Trophoblast cell (in vitro differentiated cells and primary cell): Measurements from ENCODE around the gene LRCH1.

ENCODE experiments used
- DNase-seq, 2 donors: peaks; one replicate each; pipeline ENCODE4 v3.0.0-alpha.2; 2016
- H2AFZ ChIP-seq: 2 replicates; pipeline ENCODE4 v1.6.1; 2013; ENCODE audit warnings: low read length, moderate library complexity, mild to moderate bottlenecking; ENCODE audit not compliant: insufficient read depth, poor library complexity
- H2AK5ac ChIP-seq: 2 replicates; pipeline ENCODE4 v1.6.1; 2013; ENCODE audit warnings: mild to moderate bottlenecking, low read length
- H2BK120ac ChIP-seq: 2 replicates; pipeline ENCODE4 v1.6.1; 2013; ENCODE audit warnings: low read length, mild to moderate bottlenecking, moderate library complexity; ENCODE audit not compliant: insufficient read depth, poor library complexity
- H2BK12ac ChIP-seq: 2 replicates; pipeline ENCODE4 v1.6.1; 2013; ENCODE audit warnings: mild to moderate bottlenecking, low read length, moderate library complexity
- H2BK5ac ChIP-seq: 2 replicates; pipeline ENCODE4 v1.6.1; 2013; ENCODE audit warnings: low read length, low read depth, moderate library complexity, mild to moderate bottlenecking; ENCODE audit not compliant: poor library complexity
- H3K14ac ChIP-seq: 2 replicates; pipeline ENCODE4 v1.6.1; 2013; ENCODE audit warnings: mild to moderate bottlenecking, low read length
- H3K18ac ChIP-seq: 2 replicates; pipeline ENCODE4 v1.6.1; 2013; ENCODE audit warnings: mild to moderate bottlenecking, low read length
- H3K23ac ChIP-seq: 2 replicates; pipeline ENCODE4 v1.6.1; 2013; ENCODE audit warnings: low read length
- H3K27ac ChIP-seq: 2 replicates; pipeline ENCODE4 v1.5.1; 2013; ENCODE audit warnings: low read depth, mild to moderate bottlenecking, inconsistent platforms, low read length, moderate library complexity
- H3K27me3 ChIP-seq: 2 replicates; pipeline ENCODE4 v1.6.1; 2013; ENCODE audit warnings: inconsistent platforms, mild to moderate bottlenecking, low read length, moderate library complexity; ENCODE audit not compliant: insufficient read depth
- H3K36me3 ChIP-seq, 2 experiments: 1 replicate in 1 of 2; 2 replicates in 1 of 2; pipeline ENCODE4 v1.6.1; 2013; ENCODE audit warnings: low read length in 2 of 2, mild to moderate bottlenecking in 2 of 2, moderate library complexity in 1 of 2; ENCODE audit not compliant: insufficient read depth in 2 of 2, control insufficient read depth in 1 of 2
- H3K4ac ChIP-seq: 2 replicates; pipeline ENCODE4 v1.6.1; 2013; ENCODE audit warnings: low read depth, mild to moderate bottlenecking, low read length, moderate library complexity
- H3K4me1 ChIP-seq, 2 experiments: 1 replicate in 1 of 2; 2 replicates in 1 of 2; pipeline ENCODE4 v1.6.1; 2013; ENCODE audit warnings: low read length in 2 of 2, mild to moderate bottlenecking in 2 of 2, moderate library complexity in 1 of 2; ENCODE audit not compliant: insufficient read depth in 2 of 2, control insufficient read depth in 1 of 2
- H3K4me2 ChIP-seq: 2 replicates; pipeline ENCODE4 v1.6.1; 2013; ENCODE audit warnings: inconsistent platforms, mild to moderate bottlenecking, low read length, moderate library complexity
- H3K4me3 ChIP-seq: 2 replicates; pipeline ENCODE4 v1.5.1; 2013; ENCODE audit warnings: mild to moderate bottlenecking, low read depth, low read length, inconsistent platforms
- H3K79me1 ChIP-seq: one replicate; pipeline ENCODE4 v1.6.1; 2013; ENCODE audit warnings: low read length
- H3K79me2 ChIP-seq: 2 replicates; pipeline ENCODE4 v1.6.1; 2013; ENCODE audit warnings: low read length, mild to moderate bottlenecking; ENCODE audit not compliant: control insufficient read depth, insufficient read depth, poor library complexity
- H3K9ac ChIP-seq: 2 replicates; pipeline ENCODE4 v1.6.1; 2013; ENCODE audit warnings: mild to moderate bottlenecking, low read length
- H3K9me3 ChIP-seq: 2 replicates; pipeline ENCODE4 v1.6.1; 2013; ENCODE audit warnings: low read depth, mild to moderate bottlenecking, control low read depth, inconsistent platforms, low read length; ENCODE audit not compliant: insufficient read depth
- H4K12ac ChIP-seq: 2 replicates; pipeline ENCODE4 v1.6.1; 2013; ENCODE audit warnings: low read depth, mild to moderate bottlenecking, low read length, moderate library complexity
- H4K8ac ChIP-seq: 2 replicates; pipeline ENCODE4 v1.6.1; 2013; ENCODE audit warnings: low read depth, mild to moderate bottlenecking, low read length, moderate library complexity
- H4K91ac ChIP-seq: one replicate; pipeline ENCODE4 v1.6.1; 2013; ENCODE audit warnings: low read depth, mild to moderate bottlenecking, low read length, moderate library complexity
- WGBS: extraction: QIAGEN DNeasy Blood & Tissue Kit; methylation state at CpG from one replicate; pipeline ENCODE4 v1.1.7; 2013; ENCODE audit warnings: missing lambda C conversion rate; ENCODE audit not compliant: insufficient read length, insufficient coverage; ENCODE audit errors: extremely low coverage; 5-methylcytosine and 5-hydroxymethylcytosine counted together

LRCH1 gene

DNA sequence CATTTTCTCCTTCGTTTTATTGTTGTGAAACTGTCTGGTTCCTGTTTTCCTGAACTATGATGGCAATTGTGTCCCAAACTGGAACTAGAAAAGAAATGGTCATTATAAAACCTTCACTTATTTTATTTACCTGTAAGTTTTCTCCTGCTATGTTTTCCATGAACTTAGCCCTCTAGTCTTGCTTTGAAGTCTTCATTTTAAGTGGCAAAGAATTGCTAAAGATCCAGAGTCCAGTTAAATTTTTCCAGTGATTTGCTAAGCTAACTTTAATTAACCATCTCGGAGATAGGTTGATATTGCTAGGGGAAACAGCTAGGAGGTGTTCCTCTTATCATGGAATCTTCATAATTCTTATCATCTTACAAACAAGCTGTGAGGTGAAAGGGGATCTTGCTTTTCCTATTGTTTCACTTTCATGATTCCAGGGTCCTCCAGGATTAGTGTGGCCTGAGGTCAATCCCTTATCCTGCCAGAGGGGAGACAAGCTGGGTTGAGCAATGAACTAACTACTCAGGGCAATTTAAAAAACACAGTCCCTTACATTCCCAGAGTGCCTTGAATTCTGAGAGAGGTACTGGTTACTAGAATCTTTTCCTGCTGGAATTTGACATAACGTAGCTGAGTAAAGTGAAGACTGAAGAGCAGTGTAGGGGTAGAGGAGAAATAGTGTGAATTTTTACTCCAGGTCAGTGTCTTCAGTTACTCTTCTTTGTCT is 131.5 kb downstream of the LRCH1 start:
- no peak overlapping the region for H3K18ac ChIP-seq
- peaks cover 8% of the 10 kb centered on the region for H3K79me1 ChIP-seq
- H3K27me3 ChIP-seq, result no peaks in the 10 kb centered on the region
- H3K14ac ChIP-seq, result peak overlapping the region; percentile 61
- H2BK120ac ChIP-seq, result no peak overlapping the region
- DNase-seq, result peak; percentile 90 to 98
- WGBS, result no CpG with 5 or more reads among the region's 3 CpGs
- H3K36me3 ChIP-seq, result peaks cover 0 to 4% of the 10 kb centered on the region in 2 experiments
- H2BK5ac ChIP-seq, result peak overlapping the region; percentile 86
- no peak overlapping the region for H3K4ac ChIP-seq
- peaks cover 14 to 21% of the 10 kb centered on the region in 2 experiments for H3K4me1 ChIP-seq
- no peaks in the 10 kb centered on the region for H3K9me3 ChIP-seq
- no peak overlapping the region for H4K12ac ChIP-seq
- no peak overlapping the region for H3K9ac ChIP-seq
- no peak overlapping the region for H2AFZ ChIP-seq
- H2AK5ac ChIP-seq, result no peak overlapping the region
- H4K8ac ChIP-seq, result no peak overlapping the region
- no peak overlapping the region for H2BK12ac ChIP-seq
- H3K27ac ChIP-seq, result peak overlapping the region; percentile 82
- H3K4me2 ChIP-seq, result no peak overlapping the region
- H4K91ac ChIP-seq, result peak overlapping the region; percentile 70
- no peaks in the 10 kb centered on the region for H3K79me2 ChIP-seq
- no peak overlapping the region for H3K23ac ChIP-seq
- no peak overlapping the region for H3K4me3 ChIP-seq

- WGBS, result no CpG with 5 or more reads among the region's 10 CpGs
These were observed 132.2 kb downstream of the LRCH1 start for GRCh38 chr13:46685006-46685730.

GRCh38 chr13:46686171-46686570 is 133.2 kb downstream of the LRCH1 start:
- H3K9me3 ChIP-seq, result no peaks in the 10 kb centered on the region
- peak overlapping the region; percentile 36 for H3K4me2 ChIP-seq
- no peak overlapping the region for H3K18ac ChIP-seq
- peak overlapping the region; percentile 42 for H3K14ac ChIP-seq
- H3K36me3 ChIP-seq, result peaks cover 0 to 4% of the 10 kb centered on the region in 2 experiments
- no peaks in the 10 kb centered on the region for H3K27me3 ChIP-seq
- H2AK5ac ChIP-seq, result no peak overlapping the region
- H3K4ac ChIP-seq, result no peak overlapping the region
- H4K8ac ChIP-seq, result no peak overlapping the region
- no peak overlapping the region for H2BK12ac ChIP-seq
- peaks cover 8% of the 10 kb centered on the region for H3K79me1 ChIP-seq
- H4K12ac ChIP-seq, result no peak overlapping the region
- no peak overlapping the region for H3K23ac ChIP-seq
- H3K79me2 ChIP-seq, result no peaks in the 10 kb centered on the region
- H2BK120ac ChIP-seq, result peak overlapping the region; percentile 86
- DNase-seq, result peak; percentile 81 to 86
- H3K27ac ChIP-seq, result peak overlapping the region; percentile 88
- no peak overlapping the region for H2AFZ ChIP-seq
- H3K4me3 ChIP-seq, result no peak overlapping the region
- WGBS, result no CpG with 5 or more reads among the region's 4 CpGs
- peaks cover 14 to 16% of the 10 kb centered on the region in 2 experiments for H3K4me1 ChIP-seq
- no peak overlapping the region for H3K9ac ChIP-seq
- H2BK5ac ChIP-seq, result peak overlapping the region; percentile 91
- peak overlapping the region; percentile 94 for H4K91ac ChIP-seq

More at GRCh38 chr13:46685006-46685730, 132.2 kb downstream of the LRCH1 start:
- H3K9ac ChIP-seq, result no peak overlapping the region
- peaks cover 14 to 16% of the 10 kb centered on the region in 2 experiments for H3K4me1 ChIP-seq
- H4K12ac ChIP-seq, result no peak overlapping the region
- H3K9me3 ChIP-seq, result no peaks in the 10 kb centered on the region
- peak overlapping the region; percentile 82 for H3K27ac ChIP-seq
- peak overlapping the region; percentile 5 for H2AK5ac ChIP-seq
- peak overlapping the region; percentile 70 for H2BK120ac ChIP-seq
- peaks cover 0 to 4% of the 10 kb centered on the region in 2 experiments for H3K36me3 ChIP-seq
- H3K27me3 ChIP-seq, result no peaks in the 10 kb centered on the region
- H4K91ac ChIP-seq, result peak overlapping the region; percentile 70
- H3K18ac ChIP-seq, result peak overlapping the region; percentile 84
- no peak overlapping the region for H2AFZ ChIP-seq
- no peak overlapping the region for H3K23ac ChIP-seq
- peak overlapping the region; percentile 43 for H4K8ac ChIP-seq
- H2BK5ac ChIP-seq, result peak overlapping the region; percentile 86
- peak; percentile 65 to 84 for DNase-seq
- H3K14ac ChIP-seq, result peak overlapping the region; percentile 61
- no peak overlapping the region for H3K4me3 ChIP-seq
- H3K4me2 ChIP-seq, result no peak overlapping the region
- H3K79me1 ChIP-seq, result peaks cover 8% of the 10 kb centered on the region
- H3K4ac ChIP-seq, result no peak overlapping the region
- H3K79me2 ChIP-seq, result no peaks in the 10 kb centered on the region
- H2BK12ac ChIP-seq, result peak overlapping the region; percentile 46

GRCh38 chr13:46687810-46688209 is 134.8 kb downstream of the LRCH1 start:
- H3K4me2 ChIP-seq, result no peak overlapping the region
- peak; percentile 65 to 81 for DNase-seq
- H3K27me3 ChIP-seq, result no peaks in the 10 kb centered on the region
- WGBS, result no CpG with 5 or more reads among the region's 1 CpG
- peaks cover 8 to 15% of the 10 kb centered on the region in 2 experiments for H3K4me1 ChIP-seq
- no peak overlapping the region for H4K8ac ChIP-seq
- H3K18ac ChIP-seq, result no peak overlapping the region
- peaks cover 0 to 2% of the 10 kb centered on the region in 2 experiments for H3K36me3 ChIP-seq
- no peak overlapping the region for H3K4ac ChIP-seq
- H3K27ac ChIP-seq, result no peak overlapping the region
- no peak overlapping the region for H2BK5ac ChIP-seq
- H2AK5ac ChIP-seq, result no peak overlapping the region
- no peak overlapping the region for H2BK120ac ChIP-seq
- peaks cover 9% of the 10 kb centered on the region for H3K79me1 ChIP-seq
- H2AFZ ChIP-seq, result no peak overlapping the region
- no peaks in the 10 kb centered on the region for H3K79me2 ChIP-seq
- no peaks in the 10 kb centered on the region for H3K9me3 ChIP-seq
- H4K12ac ChIP-seq, result no peak overlapping the region
- no peak overlapping the region for H3K23ac ChIP-seq
- no peak overlapping the region for H2BK12ac ChIP-seq
- no peak overlapping the region for H3K9ac ChIP-seq
- H3K4me3 ChIP-seq, result no peak overlapping the region
- no peak overlapping the region for H4K91ac ChIP-seq
- no peak overlapping the region for H3K14ac ChIP-seq
